ENCODE results near the gene CDK18.
"Not testable (repeated sequence)": the region's sequence is repeated elsewhere in the genome, so short reads cannot be mapped to it uniquely, and the experiment has no call there.

The CDK18 gene

GRCh38 chr1:205481218-205481617 is 23.3 kb upstream of the CDK18 start:
- DNase-seq (ENCODE audit: low spot score), result no peak

- no peak for DNase-seq (ENCODE audit: low spot score)
These were observed 22.8 kb upstream of the CDK18 start for GRCh38 chr1:205481629-205482151.

DNA sequence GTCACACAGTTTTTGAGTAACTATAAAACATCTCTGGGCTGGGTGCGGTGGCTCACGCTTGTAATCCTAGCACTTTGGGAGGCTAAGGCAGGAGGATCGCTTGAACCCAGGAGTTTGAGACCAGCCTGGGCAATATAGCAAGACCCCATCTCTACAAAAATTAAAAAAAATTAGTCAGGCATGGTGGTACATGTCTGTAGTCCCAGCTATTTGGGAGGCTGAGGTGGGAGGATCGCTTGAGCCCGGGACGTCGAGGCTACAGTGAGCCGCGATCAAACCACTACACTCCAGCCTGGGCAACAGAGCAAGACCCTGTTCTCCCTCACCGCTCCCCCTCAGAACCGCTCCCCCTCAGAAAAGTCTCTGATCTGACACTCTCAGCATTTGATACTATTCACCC is 21.9 kb upstream of the CDK18 start:
- not testable (repeated sequence) for DNase-seq (ENCODE audit: low spot score)

DNA sequence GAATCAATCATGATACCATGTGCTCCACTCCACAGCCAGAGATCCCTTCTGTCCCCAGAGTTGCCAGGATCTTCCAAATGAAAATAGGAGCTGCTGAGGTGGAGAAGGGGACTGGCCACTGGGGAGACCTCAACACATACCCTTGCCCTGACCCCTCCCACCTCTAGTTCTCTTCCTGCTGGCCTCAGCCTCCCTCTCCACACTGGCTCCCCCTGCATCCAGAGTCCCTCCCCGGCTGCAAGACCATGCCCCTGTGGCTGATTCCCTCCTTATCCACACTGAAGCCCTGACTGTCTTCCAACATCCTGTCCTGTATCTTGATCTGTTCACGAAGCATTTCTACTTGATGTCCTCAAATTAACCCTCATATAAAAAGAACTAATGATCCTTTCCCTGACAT is 21.1 kb upstream of the CDK18 start:
- no peak for DNase-seq (ENCODE audit: low spot score)

GRCh38 chr1:205484985-205485967 is 19.2 kb upstream of the CDK18 start:
- DNase-seq (ENCODE audit: low spot score), result peak; percentile 78

- DNase-seq (ENCODE audit: low spot score), result no peak
These were observed 18.2 kb upstream of the CDK18 start for GRCh38 chr1:205486258-205486657.

DNA sequence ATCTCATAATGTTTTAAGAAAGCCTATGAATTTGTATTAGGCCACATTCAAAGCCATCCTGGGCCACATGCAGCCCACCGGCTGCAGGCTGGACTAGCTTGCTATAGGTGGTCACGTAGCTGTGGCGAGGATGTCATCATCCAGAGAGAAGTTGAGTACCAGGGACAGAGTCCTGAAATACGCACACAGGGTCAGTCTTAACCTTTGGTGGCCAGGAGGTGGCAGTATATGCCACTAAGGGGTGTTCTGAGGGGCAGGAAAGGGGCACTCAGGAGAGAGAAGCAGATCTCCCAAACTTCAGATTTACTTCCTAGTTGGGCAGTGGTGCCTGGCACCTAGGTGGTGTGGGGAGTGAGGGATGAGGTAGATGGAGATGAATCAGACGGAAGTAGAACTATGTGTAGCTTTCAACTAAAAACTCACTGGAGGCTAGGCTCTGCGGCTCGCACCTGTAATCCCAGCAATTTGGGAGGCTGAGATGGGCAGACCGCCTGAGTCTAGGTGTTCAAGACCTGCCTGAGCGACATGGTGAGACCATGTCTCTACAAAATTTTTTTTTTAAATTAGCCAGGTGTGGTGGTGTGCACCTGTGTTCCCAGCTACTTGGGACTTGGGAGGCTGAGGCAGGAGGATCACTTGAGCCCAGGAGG is 16.3 kb upstream of the CDK18 start:
- peak; percentile 70 for DNase-seq (ENCODE audit: low spot score)

- no peak for DNase-seq (ENCODE audit: low spot score)
These were observed 12.7 kb upstream of the CDK18 start for GRCh38 chr1:205491794-205492193.

DNA sequence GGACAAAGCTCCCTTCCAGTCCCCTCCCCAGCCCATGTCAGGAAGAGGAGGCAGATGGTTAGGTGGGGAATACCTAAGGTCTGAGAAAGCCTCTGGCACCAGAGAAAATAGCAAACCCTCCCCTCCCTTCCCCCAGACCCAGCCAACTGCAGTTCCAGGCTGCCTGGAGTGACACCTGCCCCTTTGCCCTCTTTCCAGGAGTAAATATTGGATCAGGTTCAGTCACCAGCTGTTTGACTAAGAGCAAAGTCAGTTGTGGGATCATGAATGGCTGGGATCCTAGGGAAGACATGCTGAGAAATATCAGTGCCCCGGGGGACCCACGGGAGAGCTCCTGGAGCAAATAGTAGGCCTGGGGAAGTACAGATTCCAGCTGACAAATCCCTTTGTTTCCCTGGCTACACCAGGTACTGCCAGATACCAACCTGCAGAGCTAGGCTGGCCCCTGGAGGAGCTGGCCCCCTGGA is 12.2 kb upstream of the CDK18 start:
- DNase-seq (ENCODE audit: low spot score), result no peak

- DNase-seq (ENCODE audit: low spot score), result no peak
These were observed 11.7 kb upstream of the CDK18 start for GRCh38 chr1:205492774-205493173.

DNA sequence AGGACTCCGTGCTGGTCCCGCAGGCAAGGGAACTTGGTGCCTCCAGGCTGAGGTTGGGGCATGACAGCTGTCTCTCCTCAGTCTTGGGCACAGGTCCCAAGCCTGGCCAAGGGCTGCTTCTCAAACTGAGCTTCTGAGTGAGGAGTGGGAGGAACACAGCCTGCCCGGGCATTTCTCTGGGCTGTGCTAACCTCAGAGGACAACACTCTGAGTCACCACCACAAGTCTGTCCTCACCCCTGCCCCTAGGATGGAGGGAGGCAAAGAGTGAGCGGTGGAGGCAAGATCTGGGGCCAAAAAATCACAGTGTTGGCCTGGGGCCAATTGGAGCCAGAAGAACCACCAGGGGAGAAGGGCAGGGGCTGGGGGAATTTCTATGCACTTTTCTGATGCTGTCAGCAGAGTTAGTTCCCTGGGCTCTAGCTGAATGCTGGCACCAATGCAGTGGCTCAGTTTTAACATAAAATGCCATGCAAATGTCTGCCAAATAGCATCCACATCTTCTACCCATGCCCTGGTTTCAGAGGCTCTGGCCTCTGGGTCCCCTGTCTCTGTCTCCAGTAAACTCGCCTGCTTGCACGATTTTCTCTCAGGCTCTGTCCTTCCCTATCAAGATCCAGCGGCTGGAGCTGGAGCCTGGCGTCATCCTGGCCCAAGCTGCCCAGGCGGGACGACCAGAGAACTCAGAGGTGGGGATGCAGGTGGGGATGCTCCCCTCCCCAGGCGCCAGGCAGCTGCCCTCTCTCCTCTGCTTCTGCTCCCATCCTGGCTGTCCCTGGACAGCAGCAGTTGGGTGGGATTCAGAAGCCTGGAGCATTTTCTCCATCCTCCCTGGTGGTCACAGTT is 11.0 kb upstream of the CDK18 start:
- DNase-seq (ENCODE audit: low spot score), result peak; percentile 66

DNA sequence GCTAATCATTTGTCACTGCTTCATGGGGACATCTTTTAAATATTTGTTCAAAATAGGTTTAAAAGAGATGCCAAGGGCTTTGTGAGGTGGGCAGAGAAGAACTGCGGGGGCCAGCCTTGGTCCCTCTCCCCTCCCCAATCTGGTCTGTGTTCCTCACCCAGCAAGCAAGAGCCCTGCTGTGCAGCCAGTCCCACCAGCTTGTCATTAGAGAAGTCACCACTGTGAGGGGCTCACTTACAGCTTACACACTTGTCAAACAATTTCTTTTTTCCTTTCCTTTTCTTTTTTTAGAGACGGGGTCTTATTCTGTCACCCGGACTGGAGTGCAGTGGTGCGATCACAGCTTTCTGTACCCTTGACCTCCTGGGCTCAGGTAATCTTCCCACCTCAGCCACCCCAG is 10.4 kb upstream of the CDK18 start:
- DNase-seq (ENCODE audit: low spot score), result no peak

- DNase-seq (ENCODE audit: low spot score), result no peak
These were observed 9.1 kb upstream of the CDK18 start for GRCh38 chr1:205495237-205495823.

DNA sequence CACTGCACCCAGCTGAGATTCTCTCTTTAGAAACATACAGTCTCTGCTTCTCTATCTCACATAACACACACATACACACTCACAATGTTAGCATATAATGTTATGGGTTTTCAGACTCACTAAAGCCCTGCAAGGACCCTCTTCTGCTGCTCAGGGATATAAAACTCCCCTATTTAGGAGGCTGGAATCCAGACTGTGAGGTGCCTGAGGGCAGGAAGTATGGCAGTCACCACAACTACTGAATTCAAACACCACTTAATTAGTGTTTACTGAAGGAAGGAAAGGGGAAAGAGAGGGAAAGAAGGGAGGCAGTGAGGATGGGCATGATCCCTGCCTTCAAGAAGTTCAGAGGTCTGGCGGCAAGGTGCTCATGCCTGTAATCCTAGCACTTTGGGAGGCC is 7.8 kb upstream of the CDK18 start:
- no peak for DNase-seq (ENCODE audit: low spot score)

GRCh38 chr1:205497351-205497750 is 7.1 kb upstream of the CDK18 start:
- no peak for DNase-seq (ENCODE audit: low spot score)

DNA sequence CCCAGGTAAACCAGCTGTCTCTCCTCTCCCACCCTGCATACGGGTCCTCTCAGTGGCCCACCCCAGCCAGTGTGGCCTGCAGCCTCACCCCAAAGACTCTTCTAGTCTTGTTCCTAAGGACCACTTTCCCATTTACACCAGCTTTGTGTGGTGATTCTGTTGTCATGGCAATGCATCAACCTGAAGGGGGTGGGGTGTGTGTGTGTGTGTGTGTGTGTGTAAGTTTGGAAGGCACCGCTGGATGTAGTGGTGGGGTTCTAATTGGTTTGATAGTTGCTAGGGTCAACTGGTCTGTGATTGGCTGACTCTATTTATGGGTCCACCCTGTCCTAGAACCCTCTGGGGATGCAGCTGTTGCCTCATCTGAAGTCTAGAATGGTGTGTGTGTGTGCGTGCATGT is 4.7 kb upstream of the CDK18 start:
- no peak for DNase-seq (ENCODE audit: low spot score)

GRCh38 chr1:205500240-205501233 is 3.9 kb upstream of the CDK18 start:
- DNase-seq (ENCODE audit: low spot score), result no peak

GRCh38 chr1:205502111-205502810 is 2.2 kb upstream of the CDK18 start:
- no peak for DNase-seq (ENCODE audit: low spot score)

- no peak for DNase-seq (ENCODE audit: low spot score)
These were observed 1.5 kb upstream of the CDK18 start for GRCh38 chr1:205502992-205503391.
